Lung (tissue), 12 donors: ENCODE results near the gene ITPK1. TPM values are rescaled to one million over a fixed set of nuclear protein-coding genes. Genes with fewer than 3 reads are reported as not detected.

Experiments used
- ATAC-seq: fragments of 200-7000 bp; cut with Tn5 transposase; one replicate; pipeline ENCODE4 v1.9.1; 2020; ENCODE audit warnings: moderate number of reproducible peaks; ENCODE audit not compliant: insufficient read depth, low FRiP score
- DNase-seq, 3 donors: peaks; one replicate each; pipeline ENCODE4 v3.0.0-alpha.2; 2013 to 2017
- H3K27ac ChIP-seq, 2 donors: one replicate each; pipeline ENCODE4 v1.5.1; 2013; ENCODE audit warnings: mild to moderate bottlenecking in 2 of 2, moderate library complexity in 2 of 2, control low read depth in 1 of 2, inconsistent platforms in 1 of 2, low read depth in 1 of 2, low read length in 1 of 2
- H3K27me3 ChIP-seq, 3 donors: one replicate each; pipeline ENCODE4 v1.5.1; 2013; ENCODE audit warnings: low read length in 2 of 3; ENCODE audit not compliant: control insufficient read depth in 3 of 3, insufficient read depth in 3 of 3
- H3K36me3 ChIP-seq, 4 donors: one replicate each; pipeline ENCODE4 v1.5.1; 2013; ENCODE audit warnings: low read length in 4 of 4, mild to moderate bottlenecking in 1 of 4, moderate library complexity in 1 of 4; ENCODE audit not compliant: control insufficient read depth in 4 of 4, insufficient read depth in 4 of 4
- H3K4me1 ChIP-seq, 5 donors: one replicate each; pipeline ENCODE4 v1.5.1; 2013; ENCODE audit warnings: low read length in 5 of 5, mild to moderate bottlenecking in 2 of 5, moderate library complexity in 1 of 5; ENCODE audit not compliant: control insufficient read depth in 5 of 5, insufficient read depth in 5 of 5
- H3K4me3 ChIP-seq: one replicate; pipeline ENCODE4 v1.5.1; 2013; ENCODE audit warnings: mild to moderate bottlenecking, control low read depth, moderate library complexity
- H3K9ac ChIP-seq, 2 donors: one replicate each; pipeline ENCODE4 v1.5.1; 2013; ENCODE audit warnings: low read length in 2 of 2, control low read depth in 1 of 2; ENCODE audit not compliant: insufficient read depth in 1 of 2
- H3K9me3 ChIP-seq, 4 donors: one replicate each; pipeline ENCODE4 v1.5.1; 2013; ENCODE audit warnings: low read length in 3 of 4, mild to moderate bottlenecking in 1 of 4, moderate library complexity in 1 of 4; ENCODE audit not compliant: control insufficient read depth in 4 of 4, insufficient read depth in 3 of 4
- WGBS, 2 donors: extraction: QIAGEN DNeasy Blood & Tissue Kit; methylation state at CpG; one replicate each; pipeline ENCODE4 v1.1.7; 2013; 5-methylcytosine and 5-hydroxymethylcytosine counted together
- polyA plus RNA-seq, 2 donors: library from polyadenylated mRNA; stranded (reverse); fragments of 200-250 nt; gene quantifications; one replicate each; pipeline ENCODE4 v1.2.1, GENCODE V29; 2013
- total RNA-seq, 2 donors: library from RNA; depleted of rRNA in 1 of 2; stranded (reverse); fragments of >200 nt in 1 of 2; gene quantifications; one replicate each; pipeline ENCODE4 v1.2.1, GENCODE V29; 2014 to 2021
- TF ChIP-seq, protein P1 (sequence below): IDR thresholded peaks from 2 replicates; pipeline ENCODE4 v1.5.1; 2012; ENCODE audit warnings: mild to moderate bottlenecking; ENCODE audit errors: control extremely low read depth, extremely low read depth
- donor health status: control.
- donor health status: control.
- donor health status: Bipolar disorder and iron deficiency.
- donor health status: healthy.
- donor health status: DM: yes; HTN: yes; CAD: no.

ITPK1 gene
- total and polyA plus RNA-seq, 4 donors: 17.5 to 99.4 (median 45.3) TPM

DNA sequence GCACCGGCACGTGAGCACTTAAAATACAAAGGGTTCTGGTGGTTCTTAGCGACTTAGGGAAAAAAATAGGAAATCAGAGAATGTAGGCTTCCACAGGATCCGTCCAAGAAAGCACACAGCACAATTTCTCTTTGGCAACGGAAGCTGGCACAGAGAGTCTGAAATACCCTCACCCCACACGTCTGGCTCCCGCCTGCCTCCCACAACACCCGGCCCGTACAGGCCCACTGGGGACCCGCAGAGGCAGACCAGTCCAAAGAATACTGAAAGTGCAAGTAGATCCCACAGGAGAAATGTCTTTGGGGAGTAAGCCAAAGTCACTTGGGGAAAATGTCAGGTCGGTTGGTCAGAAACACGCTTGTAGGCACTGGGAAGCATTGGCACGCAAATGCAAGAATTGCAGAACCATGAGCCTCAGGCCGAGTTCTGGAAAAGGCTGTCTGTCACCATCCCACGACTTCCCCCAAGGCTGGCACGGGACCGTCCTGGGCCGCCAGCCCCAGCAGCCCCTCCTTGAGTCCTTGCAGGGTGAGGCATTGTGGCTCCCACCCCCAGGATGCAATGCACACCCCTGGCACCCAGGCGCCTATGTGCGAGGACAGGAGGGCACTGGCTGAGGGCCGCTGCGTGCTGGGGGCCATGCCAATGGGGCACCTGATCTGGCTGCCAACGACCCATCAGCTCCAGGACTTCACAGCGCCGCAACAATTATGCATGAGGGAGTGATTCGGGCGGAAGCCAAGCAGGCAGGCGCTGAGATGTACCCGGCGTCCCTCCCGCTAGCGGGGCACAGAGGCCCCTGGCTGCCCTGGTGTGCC is 163.0 kb downstream of the ITPK1 start:
- no peaks in the 10 kb centered on the region for H3K9me3 ChIP-seq
- peaks cover 0 to 35% (median 5%) of the 10 kb centered on the region in 4 donors for H3K36me3 ChIP-seq
- no peak overlapping the region for H3K9ac ChIP-seq
- H3K4me1 ChIP-seq: no peaks in the 10 kb centered on the region
- H3K4me3 ChIP-seq: no peak overlapping the region
- H3K27me3 ChIP-seq: no peaks in the 10 kb centered on the region
- DNase-seq (no peak), ATAC-seq (no peak)
- no peak overlapping the region for H3K27ac ChIP-seq
- WGBS, 2 donors: 89 to 90% methylated on average over 32 of the region's 32 CpGs
- TF ChIP-seq, protein P1, sequence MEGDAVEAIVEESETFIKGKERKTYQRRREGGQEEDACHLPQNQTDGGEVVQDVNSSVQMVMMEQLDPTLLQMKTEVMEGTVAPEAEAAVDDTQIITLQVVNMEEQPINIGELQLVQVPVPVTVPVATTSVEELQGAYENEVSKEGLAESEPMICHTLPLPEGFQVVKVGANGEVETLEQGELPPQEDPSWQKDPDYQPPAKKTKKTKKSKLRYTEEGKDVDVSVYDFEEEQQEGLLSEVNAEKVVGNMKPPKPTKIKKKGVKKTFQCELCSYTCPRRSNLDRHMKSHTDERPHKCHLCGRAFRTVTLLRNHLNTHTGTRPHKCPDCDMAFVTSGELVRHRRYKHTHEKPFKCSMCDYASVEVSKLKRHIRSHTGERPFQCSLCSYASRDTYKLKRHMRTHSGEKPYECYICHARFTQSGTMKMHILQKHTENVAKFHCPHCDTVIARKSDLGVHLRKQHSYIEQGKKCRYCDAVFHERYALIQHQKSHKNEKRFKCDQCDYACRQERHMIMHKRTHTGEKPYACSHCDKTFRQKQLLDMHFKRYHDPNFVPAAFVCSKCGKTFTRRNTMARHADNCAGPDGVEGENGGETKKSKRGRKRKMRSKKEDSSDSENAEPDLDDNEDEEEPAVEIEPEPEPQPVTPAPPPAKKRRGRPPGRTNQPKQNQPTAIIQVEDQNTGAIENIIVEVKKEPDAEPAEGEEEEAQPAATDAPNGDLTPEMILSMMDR: no peak

DNA sequence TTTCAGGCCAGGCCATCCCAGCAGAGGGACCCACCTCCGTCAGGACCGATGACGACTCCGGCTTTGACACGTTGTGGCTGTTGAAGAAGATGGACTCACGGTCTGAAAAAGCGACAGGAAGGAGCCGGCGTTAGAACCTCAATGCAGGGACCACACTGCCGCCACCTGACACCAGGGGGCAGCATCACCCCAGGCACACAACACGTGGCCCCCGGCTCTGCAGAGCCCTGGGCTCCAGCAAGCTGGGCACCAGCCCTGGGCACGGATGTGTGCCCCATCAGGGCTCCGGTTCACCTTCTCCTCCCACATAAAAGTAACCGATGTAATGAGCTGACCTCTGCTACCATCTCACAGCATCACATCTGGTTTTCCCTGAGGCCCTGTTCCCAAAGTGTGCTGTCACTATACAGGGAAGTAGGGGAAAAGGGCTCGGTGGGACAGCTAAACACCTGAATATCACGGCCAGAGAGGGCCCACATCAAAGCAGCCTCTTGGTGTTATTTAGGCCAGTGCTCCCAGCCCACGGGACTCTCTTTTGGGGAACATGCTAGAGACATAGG is 163.7 kb downstream of the ITPK1 start:
- no peaks in the 10 kb centered on the region for H3K27me3 ChIP-seq
- TF ChIP-seq, protein P1: peak; percentile 91
- peaks cover 0 to 28% (median 3%) of the 10 kb centered on the region in 4 donors for H3K36me3 ChIP-seq
- no peaks in the 10 kb centered on the region for H3K9me3 ChIP-seq
- 20 to 24% methylated on average over 18 of the region's 18 CpGs for WGBS, 2 donors
- H3K9ac ChIP-seq: no peak overlapping the region
- ATAC-seq (peak; percentile 91), DNase-seq (peak; percentile 64 to 74 (median 69))
- H3K4me3 ChIP-seq: no peak overlapping the region
- no peaks in the 10 kb centered on the region for H3K4me1 ChIP-seq
- no peak overlapping the region for H3K27ac ChIP-seq

DNA sequence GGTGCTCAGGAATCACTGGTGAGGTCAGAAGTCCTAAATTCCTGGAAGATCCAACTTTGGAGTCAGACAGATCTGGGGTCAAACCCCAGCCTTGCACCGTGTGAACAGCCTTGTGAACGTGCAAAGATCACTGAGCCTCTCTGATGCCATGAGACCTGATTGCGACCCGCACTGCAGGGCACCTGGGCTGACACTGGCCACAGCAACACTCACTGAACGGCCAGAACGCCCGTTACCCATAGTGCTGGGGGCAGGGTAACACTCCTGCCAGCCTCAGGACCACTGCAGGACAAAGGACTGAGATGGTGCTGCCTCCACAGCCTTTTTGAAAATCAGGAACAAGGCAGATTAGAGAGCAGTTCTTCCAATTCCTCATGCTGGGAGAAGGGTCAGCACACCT is 164.5 kb downstream of the ITPK1 start:
- no peak for ATAC-seq
- no peak overlapping the region for H3K4me3 ChIP-seq
- TF ChIP-seq, protein P1: no peak
- H3K9me3 ChIP-seq: no peaks in the 10 kb centered on the region
- no peak overlapping the region for H3K9ac ChIP-seq
- DNase-seq: no peak
- no peaks in the 10 kb centered on the region for H3K27me3 ChIP-seq
- H3K27ac ChIP-seq: no peak overlapping the region
- WGBS, 2 donors: 96 to 97% methylated on average over 7 of the region's 7 CpGs
- peaks cover 0 to 25% (median 3%) of the 10 kb centered on the region in 4 donors for H3K36me3 ChIP-seq
- peaks cover 0 to 3% (median 0%) of the 10 kb centered on the region in 5 donors for H3K4me1 ChIP-seq
